Measurements from ENCODE around the gene EHF.

EHF gene

DNA sequence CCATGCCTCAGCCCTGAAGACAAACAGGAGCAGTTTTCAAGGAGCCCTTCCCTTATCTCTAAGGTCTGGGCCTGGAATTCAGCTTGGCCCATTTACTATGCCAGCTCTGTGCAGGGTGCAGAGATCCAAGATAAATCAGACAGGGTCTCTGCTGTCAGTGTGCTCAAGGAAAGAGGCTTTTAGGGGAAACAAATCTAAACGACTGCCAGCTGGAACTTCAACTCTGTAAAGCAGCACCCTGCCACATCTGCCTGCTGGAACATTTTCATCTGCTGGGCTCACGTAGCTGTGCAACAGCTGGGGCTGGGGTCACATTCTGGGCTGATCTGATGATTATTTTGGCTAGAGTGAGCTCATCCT is 19.8 kb upstream of the EHF start:
- TF ChIP-seq, protein P1, sequence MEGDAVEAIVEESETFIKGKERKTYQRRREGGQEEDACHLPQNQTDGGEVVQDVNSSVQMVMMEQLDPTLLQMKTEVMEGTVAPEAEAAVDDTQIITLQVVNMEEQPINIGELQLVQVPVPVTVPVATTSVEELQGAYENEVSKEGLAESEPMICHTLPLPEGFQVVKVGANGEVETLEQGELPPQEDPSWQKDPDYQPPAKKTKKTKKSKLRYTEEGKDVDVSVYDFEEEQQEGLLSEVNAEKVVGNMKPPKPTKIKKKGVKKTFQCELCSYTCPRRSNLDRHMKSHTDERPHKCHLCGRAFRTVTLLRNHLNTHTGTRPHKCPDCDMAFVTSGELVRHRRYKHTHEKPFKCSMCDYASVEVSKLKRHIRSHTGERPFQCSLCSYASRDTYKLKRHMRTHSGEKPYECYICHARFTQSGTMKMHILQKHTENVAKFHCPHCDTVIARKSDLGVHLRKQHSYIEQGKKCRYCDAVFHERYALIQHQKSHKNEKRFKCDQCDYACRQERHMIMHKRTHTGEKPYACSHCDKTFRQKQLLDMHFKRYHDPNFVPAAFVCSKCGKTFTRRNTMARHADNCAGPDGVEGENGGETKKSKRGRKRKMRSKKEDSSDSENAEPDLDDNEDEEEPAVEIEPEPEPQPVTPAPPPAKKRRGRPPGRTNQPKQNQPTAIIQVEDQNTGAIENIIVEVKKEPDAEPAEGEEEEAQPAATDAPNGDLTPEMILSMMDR (IDR thresholded peaks at IDR 0.05; ENCODE audit: insufficient read depth, low read length, missing control alignments): no peak
- ChIA-PET POLR2A (interaction anchor here (1.5 kb wide), 1 partner anchor 14 kb away, joined by 3 read pairs; no protein-coding TSS in a partner anchor), CTCF (interaction anchor here (1.2 to 1.8 kb wide), 2 partner anchors 14 to 15 kb away, joined by 6 to 7 read pairs; no protein-coding TSS in a partner anchor)
- H3K4me3 ChIP-seq (ENCODE audit: low read depth, low read length): no peak overlapping the region
- no peak for DNase-seq (ENCODE audit: low read depth, low spot score)

GRCh38 chr11:34601609-34602008 is 19.3 kb upstream of the EHF start:
- H3K4me3 ChIP-seq (ENCODE audit: low read depth, low read length): no peak overlapping the region
- POLR2A ChIA-PET: interaction anchor here (0.6 kb wide), 1 partner anchor 550 kb away, joined by 3 read pairs; the partner anchor contains the start of gene CAPRIN1
- CTCF ChIA-PET: interaction anchor here (1.2 to 2.8 kb wide), 3 partner anchors 15 to 16 kb away, joined by 6 to 10 read pairs (median 7); no protein-coding TSS in a partner anchor
- TF ChIP-seq, protein P1 (IDR thresholded peaks at IDR 0.05; ENCODE audit: insufficient read depth, low read length, missing control alignments): no peak
- no peak for DNase-seq (ENCODE audit: low read depth, low spot score)

DNA sequence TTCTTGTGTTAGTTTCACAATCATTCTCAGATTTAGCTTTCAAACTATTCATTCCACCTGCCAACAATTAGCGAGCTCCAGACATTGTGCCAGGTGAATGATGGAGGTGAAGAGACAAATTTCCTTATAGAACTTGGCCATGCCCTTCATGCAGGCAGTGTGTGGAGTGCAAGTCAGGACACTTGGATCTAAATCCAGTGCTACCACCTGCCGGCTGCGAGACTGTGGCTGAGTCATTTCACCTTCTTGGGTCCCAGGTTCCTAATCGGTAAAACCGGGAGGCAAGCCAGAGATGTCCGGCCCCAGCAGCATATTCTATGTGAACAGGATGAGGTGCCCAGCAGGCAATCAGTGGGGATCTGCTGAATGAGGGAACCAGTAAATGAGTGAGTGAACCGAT is 18.6 kb upstream of the EHF start:
- CTCF ChIA-PET: interaction anchor here (2.8 kb wide), 1 partner anchor 17 kb away, joined by 10 read pairs; no protein-coding TSS in a partner anchor
- no peak for DNase-seq (ENCODE audit: low read depth, low spot score)
- POLR2A ChIA-PET: interaction anchor here (0.6 kb wide), 1 partner anchor 551 kb away, joined by 3 read pairs; the partner anchor contains the start of gene CAPRIN1
- TF ChIP-seq, protein P1 (IDR thresholded peaks at IDR 0.05; ENCODE audit: insufficient read depth, low read length, missing control alignments): no peak
- no peak overlapping the region for H3K4me3 ChIP-seq (ENCODE audit: low read depth, low read length)

- TF ChIP-seq, protein P1 (IDR thresholded peaks at IDR 0.05; ENCODE audit: insufficient read depth, low read length, missing control alignments): no peak
- H3K4me3 ChIP-seq (ENCODE audit: low read depth, low read length): no peak overlapping the region
- CTCF ChIA-PET: interaction anchor here (1.1 to 2.8 kb wide), 2 partner anchors 9 to 18 kb away, joined by 4 to 10 read pairs; no protein-coding TSS in a partner anchor
- DNase-seq (ENCODE audit: low read depth, low spot score): no peak
- POLR2A ChIA-PET: no interaction called here
These were observed 17.5 kb upstream of the EHF start for GRCh38 chr11:34603129-34604001.

- ChIA-PET POLR2A (no interaction called here), CTCF (interaction anchor here (2.8 kb wide), 1 partner anchor 18 kb away, joined by 10 read pairs; no protein-coding TSS in a partner anchor)
- DNase-seq (ENCODE audit: low read depth, low spot score): no peak
- no peak overlapping the region for H3K4me3 ChIP-seq (ENCODE audit: low read depth, low read length)
- TF ChIP-seq, protein P1 (IDR thresholded peaks at IDR 0.05; ENCODE audit: insufficient read depth, low read length, missing control alignments): no peak
These were observed 16.7 kb upstream of the EHF start for GRCh38 chr11:34604145-34604544.

DNA sequence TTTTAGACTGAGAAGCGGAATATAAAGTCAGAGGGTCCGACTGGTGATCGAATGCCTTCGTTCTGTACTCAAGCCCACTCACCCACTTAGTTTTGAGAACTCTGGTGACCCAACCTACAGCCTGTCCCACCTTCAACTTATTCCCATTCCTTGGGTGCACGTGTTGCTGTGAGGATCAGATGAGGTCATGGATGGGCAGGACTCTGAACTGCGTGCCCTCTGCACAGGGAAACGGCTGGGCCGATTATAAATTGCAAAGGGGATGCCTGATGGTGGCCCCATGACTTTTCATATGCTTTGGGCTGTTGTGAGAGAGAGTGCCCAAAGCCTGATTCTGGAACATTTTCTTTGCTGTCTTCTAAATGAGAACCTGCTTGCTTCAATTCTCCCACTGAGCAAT is 16.0 kb upstream of the EHF start:
- ChIA-PET CTCF (no interaction called here), POLR2A (no interaction called here)
- TF ChIP-seq, protein P1 (IDR thresholded peaks at IDR 0.05; ENCODE audit: insufficient read depth, low read length, missing control alignments): no peak
- H3K4me3 ChIP-seq (ENCODE audit: low read depth, low read length): no peak overlapping the region
- DNase-seq (ENCODE audit: low read depth, low spot score): no peak

Data from AG04449 (cell line).